Measurements from ENCODE around the gene UNC13D. TPM values are rescaled to one million over a fixed set of nuclear protein-coding genes. Genes with fewer than 3 reads are reported as not detected.
"Not testable (repeated sequence)": the region's sequence is repeated elsewhere in the genome, so short reads cannot be mapped to it uniquely, and the experiment has no call there.

Gene UNC13D
- total and polyA plus RNA-seq, 4 experiments from 2014 or later: 39.6 to 171 (median 120) TPM

- H3K27me3 ChIP-seq (ENCODE audit: insufficient read depth, low read length): no peaks in the 10 kb centered on the region
- H3K27ac ChIP-seq (ENCODE audit: low read depth, low read length): no peak overlapping the region
- no peak overlapping the region for H3K4me3 ChIP-seq (ENCODE audit: low read length in 2 of 2)
- Mint-ChIP-seq H3K27ac (no peak overlapping the region), H3K27me3 (no peaks in the 10 kb centered on the region), H3K36me3 (peaks cover 5 to 16% of the 10 kb centered on the region in 2 donors), H3K4me3 (no peak overlapping the region), H3K4me1 (peaks cover 6 to 8% (median 8%) of the 10 kb centered on the region in 4 donors), H3K9me3 (no peaks in the 10 kb centered on the region)
- CTCF ChIA-PET (ENCODE audit: partially characterized antibody): interaction anchor here (1.5 to 1.8 kb wide), 2 partner anchors 29 to 34 kb away, joined by 4 to 7 read pairs; partner anchors contain the start of gene WBP2
- POLR2A ChIA-PET (ENCODE audit: partially characterized antibody): interaction anchor here (1.1 to 18.1 kb wide), 3 partner anchors 12 to 464 kb away, joined by 4 to 337 read pairs (median 5); partner anchors contain the start of genes MRPL38, PRPSAP1 and TRIM47
- peaks cover 9% of the 10 kb centered on the region for H3K36me3 ChIP-seq (ENCODE audit: insufficient read depth, low read length)
- intact Hi-C loops (cut with micrococcal nuclease): no loop called here
- no peak for DNase-seq
- no peaks in the 10 kb centered on the region for H3K9me3 ChIP-seq (ENCODE audit: control insufficient read depth in 1 of 2, low read length in 2 of 2)
- H3K4me1 ChIP-seq (ENCODE audit: insufficient read depth, low read length): peaks cover 6% of the 10 kb centered on the region
These were observed 45.2 kb upstream of the UNC13D start for GRCh38 chr17:75889454-75889853.

- H3K4me3 Mint-ChIP-seq: no peak overlapping the region
- POLR2A ChIA-PET (ENCODE audit: partially characterized antibody): interaction anchor here (0.6 to 18.1 kb wide), 4 partner anchors 8 to 465 kb away, joined by 3 to 337 read pairs (median 4); partner anchors contain the start of genes PRPSAP1, TRIM47 and TRIM65
These were observed 44.3 kb upstream of the UNC13D start for GRCh38 chr17:75888484-75888883.

GRCh38 chr17:75885860-75886259 is 41.7 kb upstream of the UNC13D start:
- H3K27me3 ChIP-seq (ENCODE audit: insufficient read depth, low read length); DNase-seq; H3K27me3 Mint-ChIP-seq; H3K27ac ChIP-seq (ENCODE audit: low read depth, low read length); intact Hi-C loops (cut with micrococcal nuclease); H3K4me3 ChIP-seq (ENCODE audit: low read length in 2 of 2); H3K36me3 ChIP-seq (ENCODE audit: insufficient read depth, low read length); H3K4me3 Mint-ChIP-seq; H3K9me3 Mint-ChIP-seq; H3K9me3 ChIP-seq (ENCODE audit: control insufficient read depth in 1 of 2, low read length in 2 of 2): not testable (repeated sequence)
- H3K4me1 ChIP-seq (ENCODE audit: insufficient read depth, low read length): peaks cover 15% of the 10 kb centered on the region
- Mint-ChIP-seq H3K4me1 (peaks cover 3 to 15% (median 11%) of the 10 kb centered on the region in 4 donors), H3K27ac (peak overlapping the region in 2 of 7 donors; percentile 41 to 46), H3K36me3 (peaks cover 5 to 11% of the 10 kb centered on the region in 2 donors)
- CTCF ChIA-PET (ENCODE audit: partially characterized antibody): interaction anchor here (1.5 kb wide), 1 partner anchor 25 kb away, joined by 3 read pairs; no protein-coding TSS in a partner anchor
- POLR2A ChIA-PET (ENCODE audit: partially characterized antibody): interaction anchor here (0.8 to 3.3 kb wide), 4 partner anchors 7 to 38 kb away, joined by 3 to 19 read pairs (median 6); partner anchors contain the start of genes TRIM47 and TRIM65

More at GRCh38 chr17:75888484-75888883, 44.3 kb upstream of the UNC13D start:
- CTCF ChIA-PET (ENCODE audit: partially characterized antibody): interaction anchor here (1.0 kb wide), 1 partner anchor 11 kb away, joined by 4 read pairs; no protein-coding TSS in a partner anchor
- no peaks in the 10 kb centered on the region for H3K4me1 ChIP-seq (ENCODE audit: insufficient read depth, low read length)
- peaks cover 9% of the 10 kb centered on the region for H3K36me3 ChIP-seq (ENCODE audit: insufficient read depth, low read length)
- H3K9me3 ChIP-seq (ENCODE audit: control insufficient read depth in 1 of 2, low read length in 2 of 2): no peaks in the 10 kb centered on the region
- no peak for DNase-seq
- H3K27me3 ChIP-seq (ENCODE audit: insufficient read depth, low read length): no peaks in the 10 kb centered on the region
- intact Hi-C loops (cut with micrococcal nuclease): no loop called here
- Mint-ChIP-seq H3K27me3 (no peaks in the 10 kb centered on the region), H3K27ac (no peak overlapping the region), H3K4me1 (no peaks in the 10 kb centered on the region), H3K36me3 (peaks cover 5 to 13% of the 10 kb centered on the region in 2 donors), H3K9me3 (no peaks in the 10 kb centered on the region)
- H3K4me3 ChIP-seq (ENCODE audit: low read length in 2 of 2): no peak overlapping the region
- no peak overlapping the region for H3K27ac ChIP-seq (ENCODE audit: low read depth, low read length)

- Histone ChIP-seq H3K4me1 (ENCODE audit: insufficient read depth, low read length) (peaks cover 15% of the 10 kb centered on the region), H3K9me3 (ENCODE audit: control insufficient read depth in 1 of 2, low read length in 2 of 2) (no peaks in the 10 kb centered on the region), H3K27me3 (ENCODE audit: insufficient read depth, low read length) (no peaks in the 10 kb centered on the region), H3K4me3 (ENCODE audit: low read length in 2 of 2) (no peak overlapping the region), H3K27ac (ENCODE audit: low read depth, low read length) (no peak overlapping the region), H3K36me3 (ENCODE audit: insufficient read depth, low read length) (peaks cover 5% of the 10 kb centered on the region)
- POLR2A ChIA-PET (ENCODE audit: partially characterized antibody): interaction anchor here (0.8 to 3.3 kb wide), 3 partner anchors 9 to 37 kb away, joined by 3 to 19 read pairs (median 7); partner anchors contain the start of gene TRIM65
- Mint-ChIP-seq H3K36me3 (peaks cover 5 to 8% of the 10 kb centered on the region in 2 donors), H3K27ac (peak overlapping the region in 2 of 7 donors; percentile 41 to 46), H3K27me3 (no peaks in the 10 kb centered on the region), H3K4me1 (peaks cover 3 to 15% (median 11%) of the 10 kb centered on the region in 4 donors), H3K9me3 (no peaks in the 10 kb centered on the region), H3K4me3 (no peak overlapping the region)
- intact Hi-C loops (cut with micrococcal nuclease): no loop called here
- CTCF ChIA-PET (ENCODE audit: partially characterized antibody): interaction anchor here (1.3 to 1.5 kb wide), 3 partner anchors 20 to 120 kb away, joined by 3 read pairs; partner anchors contain the start of gene GALK1
- DNase-seq: no peak
These were observed 41.2 kb upstream of the UNC13D start for GRCh38 chr17:75885431-75885830.

- no peaks in the 10 kb centered on the region for H3K27me3 Mint-ChIP-seq
- Histone ChIP-seq H3K27ac (ENCODE audit: low read depth, low read length) (no peak overlapping the region), H3K36me3 (ENCODE audit: insufficient read depth, low read length) (no peaks in the 10 kb centered on the region), H3K4me3 (ENCODE audit: low read length in 2 of 2) (no peak overlapping the region), H3K27me3 (ENCODE audit: insufficient read depth, low read length) (no peaks in the 10 kb centered on the region), H3K9me3 (ENCODE audit: control insufficient read depth in 1 of 2, low read length in 2 of 2) (no peaks in the 10 kb centered on the region), H3K4me1 (ENCODE audit: insufficient read depth, low read length) (peaks cover 30% of the 10 kb centered on the region)
- H3K4me1 Mint-ChIP-seq: peaks cover 12 to 28% (median 20%) of the 10 kb centered on the region in 4 donors
- no peaks in the 10 kb centered on the region for H3K36me3 Mint-ChIP-seq
- ChIA-PET CTCF (ENCODE audit: partially characterized antibody) (interaction anchor here (0.8 to 14.1 kb wide), 4 partner anchors 14 to 128 kb away, joined by 3 to 266 read pairs (median 6); partner anchors contain the start of genes GALK1, TRIM65 and WBP2), POLR2A (ENCODE audit: partially characterized antibody) (interaction anchor here (0.6 to 16.3 kb wide), 3 partner anchors 15 to 56 kb away, joined by 3 to 563 read pairs (median 337); partner anchors contain the start of genes MRPL38, TRIM65, UNC13D and WBP2)
- H3K4me3 Mint-ChIP-seq: peak overlapping the region in 6 of 8 donors; percentile 3 to 36 (median 17)
- peak overlapping the region in 4 of 7 donors; percentile 56 to 77 (median 67) for H3K27ac Mint-ChIP-seq
- H3K9me3 Mint-ChIP-seq: no peaks in the 10 kb centered on the region
- intact Hi-C loops (cut with micrococcal nuclease): no loop called here
- peak in 1 of 5 donors; percentile 19 for DNase-seq
These were observed 37.7 kb upstream of the UNC13D start for GRCh38 chr17:75881678-75882454.

GRCh38 chr17:75880266-75880665 is 36.1 kb upstream of the UNC13D start:
- Histone ChIP-seq H3K4me1 (ENCODE audit: insufficient read depth, low read length) (peaks cover 46% of the 10 kb centered on the region), H3K27me3 (ENCODE audit: insufficient read depth, low read length) (no peaks in the 10 kb centered on the region), H3K36me3 (ENCODE audit: insufficient read depth, low read length) (no peaks in the 10 kb centered on the region), H3K27ac (ENCODE audit: low read depth, low read length) (no peak overlapping the region), H3K9me3 (ENCODE audit: control insufficient read depth in 1 of 2, low read length in 2 of 2) (no peaks in the 10 kb centered on the region), H3K4me3 (ENCODE audit: low read length in 2 of 2) (no peak overlapping the region)
- Mint-ChIP-seq H3K27me3 (no peaks in the 10 kb centered on the region), H3K4me1 (peaks cover 24 to 44% (median 34%) of the 10 kb centered on the region in 4 donors), H3K9me3 (no peaks in the 10 kb centered on the region), H3K36me3 (peaks cover 0 to 6% of the 10 kb centered on the region in 2 donors), H3K4me3 (peak overlapping the region in 5 of 8 donors; percentile 43 to 58 (median 49)), H3K27ac (peak overlapping the region in 1 of 7 donors; percentile 19)
- ChIA-PET CTCF (ENCODE audit: partially characterized antibody) (interaction anchor here (1.2 to 14.1 kb wide), 4 partner anchors 14 to 48 kb away, joined by 3 to 266 read pairs (median 50); partner anchors contain the start of genes TRIM65 and WBP2), POLR2A (ENCODE audit: partially characterized antibody) (interaction anchor here (5.6 to 16.3 kb wide), 3 partner anchors 16 to 103 kb away, joined by 90 to 563 read pairs (median 337); partner anchors contain the start of genes MRPL38, TRIM65, UNC13D and WBP2)
- intact Hi-C loops (cut with micrococcal nuclease): no loop called here
- DNase-seq: no peak
